CD14-positive monocyte (primary cell): ENCODE measurements around the gene EPHB4. TPM values are rescaled to one million over a fixed set of nuclear protein-coding genes. Genes with fewer than 3 reads are reported as not detected.

Experiments used
- DNase-seq, 3 donors: peaks; one replicate each; pipeline ENCODE4 v3.0.0-alpha.2; 2011 to 2022
- H2AFZ ChIP-seq: 2 replicates; pipeline ENCODE4 v1.6.0; 2012; ENCODE audit warnings: mild to moderate bottlenecking, low read depth, low read length, inconsistent platforms; ENCODE audit not compliant: insufficient read depth, poor library complexity, severe bottlenecking
- H3K27ac ChIP-seq, 2 donors: 1 replicate in 1 of 2; 2 replicates in 1 of 2; pipeline ENCODE4 v1.5.1; 2012 to 2013; ENCODE audit warnings: low read length in 2 of 2, control low read depth in 1 of 2, inconsistent platforms in 1 of 2, low read depth in 1 of 2, mild to moderate bottlenecking in 1 of 2
- H3K27me3 ChIP-seq, 2 donors: one replicate each; pipeline versions ENCODE4 v1.6.0 to v1.6.1; 2011 to 2013; ENCODE audit warnings: low read length in 2 of 2; ENCODE audit not compliant: control insufficient read depth in 2 of 2, insufficient read depth in 2 of 2
- H3K36me3 ChIP-seq, 2 donors: replicated peaks in 1 of 2; 1 replicate in 1 of 2; 2 replicates in 1 of 2; pipeline versions ENCODE4 v1.5.1 to v1.6.1; 2012 to 2013; ENCODE audit warnings: low read length in 2 of 2, control low read depth in 1 of 2, inconsistent platforms in 1 of 2, mild to moderate bottlenecking in 1 of 2; ENCODE audit not compliant: insufficient read depth in 2 of 2, control insufficient read depth in 1 of 2
- H3K4me1 ChIP-seq, 2 donors: 1 replicate in 1 of 2; 2 replicates in 1 of 2; pipeline versions ENCODE4 v1.5.1 to v1.6.1; 2012 to 2013; ENCODE audit warnings: low read length in 2 of 2, control low read depth in 1 of 2, inconsistent platforms in 1 of 2, mild to moderate bottlenecking in 1 of 2, moderate library complexity in 1 of 2; ENCODE audit not compliant: insufficient read depth in 2 of 2, control insufficient read depth in 1 of 2
- H3K4me2 ChIP-seq: replicated peaks from 2 replicates; pipeline ENCODE3; 2012; ENCODE audit warnings: low read length, moderate library complexity, mild to moderate bottlenecking; ENCODE audit not compliant: poor library complexity, severe bottlenecking; ENCODE audit errors: extremely low read depth
- H3K4me3 ChIP-seq, 3 experiments: fragments of 200-600 bp in 1 of 3; sonication (generic) in 1 of 3; replicated peaks in 1 of 3; 1 replicate in 2 of 3; 2 replicates in 1 of 3; pipeline ENCODE4 v1.5.1; 2011 to 2013; ENCODE audit warnings: low read length in 3 of 3, mild to moderate bottlenecking in 3 of 3, control low read depth in 2 of 3, low read depth in 2 of 3, inconsistent platforms in 1 of 3, moderate library complexity in 1 of 3
- H3K79me2 ChIP-seq: 2 replicates; pipeline ENCODE4 v1.6.0; 2012; ENCODE audit warnings: mild to moderate bottlenecking, control low read depth, inconsistent platforms, low read length, moderate library complexity; ENCODE audit not compliant: insufficient read depth
- H3K9ac ChIP-seq: 2 replicates; pipeline ENCODE4 v1.6.0; 2017; ENCODE audit warnings: low read length, mild to moderate bottlenecking; ENCODE audit not compliant: insufficient read depth, poor library complexity, severe bottlenecking
- H3K9me3 ChIP-seq, 2 donors: replicated peaks in 1 of 2; 1 replicate in 1 of 2; 2 replicates in 1 of 2; pipeline versions ENCODE4 v1.5.1 to v1.6.1; 2012 to 2013; ENCODE audit warnings: low read length in 2 of 2, control low read depth in 1 of 2; ENCODE audit not compliant: control insufficient read depth in 1 of 2, insufficient read depth in 1 of 2
- H4K20me1 ChIP-seq: 2 replicates; pipeline ENCODE4 v1.6.0; 2012; ENCODE audit warnings: mild to moderate bottlenecking, low read length, control low read depth, moderate library complexity; ENCODE audit not compliant: insufficient read depth
- H3K27ac Mint-ChIP-seq, 7 donors: one replicate each; pipeline ENCODE4 v1.8.0; 2020; ENCODE audit warnings: mild to moderate bottlenecking in 7 of 7, mixed read lengths in 7 of 7, moderate library complexity in 6 of 7, inconsistent platforms in 2 of 7
- H3K27me3 Mint-ChIP-seq, 3 donors: one replicate each; pipeline ENCODE4 v1.8.0; 2021 to 2022; ENCODE audit warnings: low read depth in 3 of 3, mild to moderate bottlenecking in 3 of 3, mixed read lengths in 3 of 3, moderate library complexity in 3 of 3, inconsistent platforms in 1 of 3
- H3K36me3 Mint-ChIP-seq, 2 donors: one replicate each; pipeline ENCODE4 v1.8.0; 2020; ENCODE audit warnings: mixed read lengths in 2 of 2, inconsistent platforms in 1 of 2, mild to moderate bottlenecking in 1 of 2
- H3K4me1 Mint-ChIP-seq: one replicate; pipeline ENCODE4 v1.8.0; 2020; ENCODE audit warnings: mild to moderate bottlenecking, mixed read lengths
- H3K4me3 Mint-ChIP-seq, 2 donors: one replicate each; pipeline ENCODE4 v1.8.0; 2020; ENCODE audit warnings: mild to moderate bottlenecking in 2 of 2, mixed read lengths in 2 of 2, moderate library complexity in 1 of 2
- H3K9me3 Mint-ChIP-seq, 7 donors: one replicate each; pipeline ENCODE4 v1.8.0; 2020 to 2022; ENCODE audit warnings: mixed read lengths in 7 of 7, mild to moderate bottlenecking in 6 of 7, moderate library complexity in 6 of 7, inconsistent platforms in 2 of 7
- CTCF ChIP-seq: fragments of 200-600 bp; IDR thresholded peaks from one replicate; pipeline ENCODE4 v1.8.0; 2022; ENCODE audit warnings: antibody characterized with exemption, mild to moderate bottlenecking
- WGBS: methylation state at CpG from one replicate; pipeline ENCODE4 v1.1.5; 2013; ENCODE audit warnings: missing lambda C conversion rate; ENCODE audit not compliant: insufficient coverage; 5-methylcytosine and 5-hydroxymethylcytosine counted together
- intact Hi-C, 2 donors: fragments of 100-400 bp; cut with micrococcal nuclease; formaldehyde crosslinking; loops; one replicate each; pipeline versions ENCODE4 v1.15.0 to v1.15.1; 2023
- polyA plus RNA-seq, 3 donors: library from polyadenylated mRNA; depleted of rRNA in 1 of 3; unstranded in 2 of 3; stranded (reverse) in 1 of 3; fragments of 300-500 nt in 2 of 3; fragments of >200 nt in 1 of 3; fragmentation: Illumina TruSeq in 2 of 3; gene quantifications; 1 replicate in 2 of 3; 2 replicates in 1 of 3; pipeline ENCODE4 v1.2.3, GENCODE V29; 2012 to 2021

EPHB4 gene
- polyA plus RNA-seq, 3 donors, result 5.0 to 6.5 (median 5.7) TPM

- peak overlapping the region in 1 of 3 experiments; percentile 98 for H3K4me3 ChIP-seq
- intact Hi-C loops, result no loop called here
- WGBS, result 74% methylated on average over 8 of the region's 10 CpGs
- peaks cover 38% of the 10 kb centered on the region for H3K79me2 ChIP-seq
- Mint-ChIP-seq H3K4me3 (peak overlapping the region; percentile 97), H3K9me3 (peaks cover 0 to 3% (median 0%) of the 10 kb centered on the region in 7 donors), H3K27me3 (peaks cover 0 to 8% (median 0%) of the 10 kb centered on the region in 3 donors), H3K27ac (peak overlapping the region in 6 of 7 donors; percentile 15 to 98 (median 95)), H3K4me1 (peaks cover 29% of the 10 kb centered on the region), H3K36me3 (peaks cover 36 to 41% of the 10 kb centered on the region in 2 donors)
- H2AFZ ChIP-seq, result peak overlapping the region; percentile 94
- no peaks in the 10 kb centered on the region for H3K9me3 ChIP-seq
- peak overlapping the region; percentile 79 to 94 for H3K27ac ChIP-seq
- H3K36me3 ChIP-seq, result peaks cover 0 to 13% of the 10 kb centered on the region in 2 donors
- no peak for TF ChIP-seq CTCF
- peak overlapping the region; percentile 90 for H3K9ac ChIP-seq
- no peak for DNase-seq
- peaks cover 35% of the 10 kb centered on the region for H4K20me1 ChIP-seq
- peak overlapping the region; percentile 95 for H3K4me2 ChIP-seq
- peaks cover 22 to 34% of the 10 kb centered on the region in 2 donors for H3K4me1 ChIP-seq
- H3K27me3 ChIP-seq, result no peaks in the 10 kb centered on the region
These were observed 46.4 kb upstream of the EPHB4 start for GRCh38 chr7:100873599-100874299.

- H3K4me2 ChIP-seq, result peak overlapping the region; percentile 88
- H3K4me3 Mint-ChIP-seq, result peak overlapping the region; percentile 83 to 94
- intact Hi-C loops, result no loop called here
- no peak for DNase-seq
- H3K4me3 ChIP-seq, result peak overlapping the region; percentile 4 to 74 (median 47)
- H4K20me1 ChIP-seq, result peaks cover 21% of the 10 kb centered on the region
- H3K4me1 ChIP-seq, result peaks cover 28 to 38% of the 10 kb centered on the region in 2 donors
- peaks cover 23 to 26% of the 10 kb centered on the region in 2 donors for H3K36me3 ChIP-seq
- H3K79me2 ChIP-seq, result peaks cover 6% of the 10 kb centered on the region
- peaks cover 0 to 4% (median 4%) of the 10 kb centered on the region in 3 donors for H3K27me3 Mint-ChIP-seq
- H3K4me1 Mint-ChIP-seq, result peaks cover 37% of the 10 kb centered on the region
- no peaks in the 10 kb centered on the region for H3K9me3 ChIP-seq
- no peaks in the 10 kb centered on the region for H3K9me3 Mint-ChIP-seq
- no peak for TF ChIP-seq CTCF
- H3K36me3 Mint-ChIP-seq, result peaks cover 37 to 39% of the 10 kb centered on the region in 2 donors
- no peaks in the 10 kb centered on the region for H3K27me3 ChIP-seq
- peak overlapping the region; percentile 69 for H3K9ac ChIP-seq
- no peak overlapping the region for H3K27ac ChIP-seq
- WGBS, result 17% methylated on average over 21 of the region's 27 CpGs
- peak overlapping the region; percentile 85 for H2AFZ ChIP-seq
- H3K27ac Mint-ChIP-seq, result peak overlapping the region in 4 of 7 donors; percentile 6 to 47 (median 39)
These were observed 40.6 kb upstream of the EPHB4 start for GRCh38 chr7:100867776-100868485.
